ENCODE measurements around the gene SPIN1. TPM values are rescaled to one million over a fixed set of nuclear protein-coding genes. Genes with fewer than 3 reads are reported as not detected.

Gene SPIN1
- total RNA-seq, 4 donors from 2014 or later: 5.5 to 11.9 (median 6.6) TPM

DNA sequence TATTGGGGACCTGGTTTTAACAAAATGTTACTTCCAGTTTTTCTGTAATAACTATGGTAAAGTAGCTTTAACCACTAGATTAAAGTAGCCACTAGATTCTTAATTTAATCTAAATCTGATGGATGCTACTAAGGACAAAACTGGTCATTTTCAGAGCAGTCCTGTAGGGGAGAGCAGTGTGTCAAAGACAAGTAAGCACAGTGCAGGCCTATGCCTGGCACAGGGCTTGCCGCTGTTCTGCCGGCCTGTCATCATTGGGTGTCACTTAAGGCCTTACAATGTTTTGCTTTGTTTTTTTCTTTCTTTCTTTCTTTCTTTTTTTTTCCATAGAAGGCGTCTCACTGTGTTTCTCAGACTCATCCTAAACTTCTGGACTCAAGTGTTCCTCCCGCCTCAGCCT is 93.7 kb downstream of the SPIN1 start:
- no peaks in the 10 kb centered on the region for H3K27me3 ChIP-seq
- no peak overlapping the region for H3K27ac ChIP-seq
- DNase-seq: no peak
- no peak overlapping the region for H3K4me3 ChIP-seq
- no peak for TF ChIP-seq CTCF (IDR thresholded peaks at IDR 0.05 in 4 of 5, conservative IDR thresholded peaks at IDR 0.05 in 1 of 5)
- H3K36me3 ChIP-seq: no peaks in the 10 kb centered on the region
- no peaks in the 10 kb centered on the region for H3K9me3 ChIP-seq
- no peak for ATAC-seq
- no peaks in the 10 kb centered on the region for H3K4me1 ChIP-seq
- in situ Hi-C loops (cut with MboI; ENCODE audit: low sequenced_read_pairs in 4 of 4): no loop called here
- intact Hi-C loops (cut with DNase I; ENCODE audit: low total_unique reads): no loop called here

- Histone ChIP-seq H3K4me3 (no peak overlapping the region), H3K36me3 (no peaks in the 10 kb centered on the region), H3K27me3 (no peaks in the 10 kb centered on the region), H3K27ac (no peak overlapping the region), H3K4me1 (no peaks in the 10 kb centered on the region), H3K9me3 (no peaks in the 10 kb centered on the region)
- ATAC-seq: no peak
- in situ Hi-C loops (cut with MboI; ENCODE audit: low sequenced_read_pairs in 4 of 4): no loop called here
- intact Hi-C loops (cut with DNase I; ENCODE audit: low total_unique reads): no loop called here
- TF ChIP-seq POLR2A (IDR thresholded peaks at IDR 0.05): no peak
- no peak for TF ChIP-seq CTCF (IDR thresholded peaks at IDR 0.05 in 4 of 5, conservative IDR thresholded peaks at IDR 0.05 in 1 of 5)
- DNase-seq: no peak
Measured at GRCh38 chr9:88488166-88488565, 99.9 kb downstream of the SPIN1 start.

GRCh38 chr9:88494983-88495721 is 106.9 kb downstream of the SPIN1 start:
- no peak for TF ChIP-seq POLR2A (IDR thresholded peaks at IDR 0.05)
- TF ChIP-seq CTCF (IDR thresholded peaks at IDR 0.05 in 4 of 5, conservative IDR thresholded peaks at IDR 0.05 in 1 of 5): no peak
- ATAC-seq (no peak), DNase-seq (no peak)
- in situ Hi-C loops (cut with MboI; ENCODE audit: low sequenced_read_pairs in 4 of 4) (no loop called here), intact Hi-C loops (cut with DNase I; ENCODE audit: low total_unique reads) (no loop called here)
- H3K4me3 ChIP-seq: no peak overlapping the region
- H3K9me3 ChIP-seq: no peaks in the 10 kb centered on the region
- no peak overlapping the region for H3K27ac ChIP-seq
- H3K36me3 ChIP-seq: no peaks in the 10 kb centered on the region
- H3K4me1 ChIP-seq: no peaks in the 10 kb centered on the region
- no peaks in the 10 kb centered on the region for H3K27me3 ChIP-seq

- TF ChIP-seq CTCF (IDR thresholded peaks at IDR 0.05 in 4 of 5, conservative IDR thresholded peaks at IDR 0.05 in 1 of 5) (no peak), POLR2A (IDR thresholded peaks at IDR 0.05) (no peak)
- Histone ChIP-seq H3K27me3 (no peaks in the 10 kb centered on the region), H3K4me3 (no peak overlapping the region), H3K9me3 (no peaks in the 10 kb centered on the region), H3K36me3 (no peaks in the 10 kb centered on the region), H3K4me1 (no peaks in the 10 kb centered on the region), H3K27ac (no peak overlapping the region)
- in situ Hi-C loops (cut with MboI; ENCODE audit: low sequenced_read_pairs in 4 of 4) (no loop called here), intact Hi-C loops (cut with DNase I; ENCODE audit: low total_unique reads) (no loop called here)
- ATAC-seq (no peak), DNase-seq (no peak)
Measured at GRCh38 chr9:88497224-88497623, 109.0 kb downstream of the SPIN1 start.

DNA sequence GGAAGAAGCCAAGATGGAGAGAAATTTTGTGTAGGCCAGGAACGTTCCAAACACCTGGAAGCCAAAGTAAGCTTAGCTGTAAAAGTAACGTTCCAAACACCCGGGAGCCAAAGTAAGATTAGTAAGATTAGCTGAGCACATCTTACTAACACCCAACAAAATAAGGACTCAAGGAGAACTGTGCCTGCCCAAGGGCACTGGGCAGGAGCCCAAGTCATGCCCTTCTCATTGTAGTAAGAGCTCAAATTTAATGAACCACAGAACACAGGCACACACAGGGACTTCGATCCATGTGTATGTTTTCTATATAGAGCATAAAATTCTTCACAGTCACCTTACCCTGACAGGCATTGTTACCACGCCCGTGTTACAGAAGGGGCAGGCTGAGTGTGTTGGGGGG is 110.6 kb downstream of the SPIN1 start:
- Histone ChIP-seq H3K36me3 (no peaks in the 10 kb centered on the region), H3K27ac (no peak overlapping the region), H3K4me3 (no peak overlapping the region), H3K27me3 (no peaks in the 10 kb centered on the region), H3K9me3 (no peaks in the 10 kb centered on the region), H3K4me1 (no peaks in the 10 kb centered on the region)
- TF ChIP-seq CTCF (IDR thresholded peaks at IDR 0.05 in 4 of 5, conservative IDR thresholded peaks at IDR 0.05 in 1 of 5) (no peak), POLR2A (IDR thresholded peaks at IDR 0.05) (no peak)
- in situ Hi-C loops (cut with MboI; ENCODE audit: low sequenced_read_pairs in 4 of 4): no loop called here
- DNase-seq: no peak
- intact Hi-C loops (cut with DNase I; ENCODE audit: low total_unique reads): no loop called here
- no peak for ATAC-seq

All from gastrocnemius medialis (tissue), 4 donors.